HEK293 (cell line): ENCODE data around the gene SFT2D1.

Experiments
- AEBP2 ChIP-seq: fragments of 450-650 bp; formaldehyde crosslinking; IDR thresholded peaks from 2 replicates; pipeline ENCODE4 v1.5.1; 2016; ENCODE audit warnings: missing biosample characterization, missing genetic modification characterization, borderline replicate concordance
- BCL11B ChIP-seq: fragments of 450-650 bp; formaldehyde crosslinking; IDR thresholded peaks from 2 replicates; pipeline ENCODE4 v1.5.1; 2016; ENCODE audit warnings: low read depth, missing biosample characterization, missing genetic modification characterization
- ELK4 ChIP-seq: IDR thresholded peaks from 2 replicates; pipeline ENCODE4 v1.6.1; 2011; ENCODE audit warnings: mild to moderate bottlenecking, low read depth, low read length, borderline replicate concordance
- GLI4 ChIP-seq: fragments of 450-650 bp; formaldehyde crosslinking; IDR thresholded peaks from 2 replicates; pipeline ENCODE4 v1.5.1; 2016; ENCODE audit warnings: missing biosample characterization, missing genetic modification characterization
- GLIS1 ChIP-seq: fragments of 450-650 bp; formaldehyde crosslinking; IDR thresholded peaks from 2 replicates; pipeline ENCODE4 v1.5.1; 2016; ENCODE audit warnings: missing biosample characterization, missing genetic modification characterization
- GLIS2 ChIP-seq: fragments of 450-650 bp; formaldehyde crosslinking; IDR thresholded peaks from 2 replicates; pipeline ENCODE4 v1.5.1; 2016; ENCODE audit warnings: missing biosample characterization, missing genetic modification characterization
- HOXA7 ChIP-seq: sonication (generic); formaldehyde crosslinking; IDR thresholded peaks from 2 replicates; pipeline ENCODE4 v1.8.1; 2022; ENCODE audit warnings: missing genetic modification reagents, borderline replicate concordance
- KLF17 ChIP-seq: fragments of 450-650 bp; formaldehyde crosslinking; IDR thresholded peaks from 2 replicates; pipeline ENCODE4 v1.5.1; 2016; ENCODE audit warnings: missing biosample characterization, missing genetic modification characterization
- OSR2 ChIP-seq: fragments of 450-650 bp; formaldehyde crosslinking; IDR thresholded peaks from 2 replicates; pipeline ENCODE4 v1.5.1; 2016; ENCODE audit warnings: missing biosample characterization, missing genetic modification characterization
- SCRT2 ChIP-seq: fragments of 450-650 bp; formaldehyde crosslinking; IDR thresholded peaks from 2 replicates; pipeline ENCODE4 v1.5.1; 2016; ENCODE audit warnings: missing biosample characterization, missing genetic modification characterization
- SETDB1 ChIP-seq: IDR thresholded peaks from one replicate; pipeline ENCODE4 v1.6.1; 2017; ENCODE audit warnings: mild to moderate bottlenecking, low read length, moderate library complexity, mixed read lengths; ENCODE audit not compliant: insufficient read length
- TRIM28 ChIP-seq: IDR thresholded peaks from 2 replicates; pipeline ENCODE4 v1.6.1; 2011; ENCODE audit warnings: low read length, control low read depth, borderline replicate concordance
- YY1 ChIP-seq: fragments of 450-650 bp; formaldehyde crosslinking; IDR thresholded peaks from 2 replicates; pipeline ENCODE4 v1.5.1; 2018; ENCODE audit warnings: missing biosample characterization, missing genetic modification characterization
- YY2 ChIP-seq: fragments of 450-650 bp; formaldehyde crosslinking; IDR thresholded peaks from 2 replicates; pipeline ENCODE4 v1.5.1; 2016; ENCODE audit warnings: missing biosample characterization, missing genetic modification characterization
- ZBTB7A ChIP-seq: fragments of 450-650 bp; formaldehyde crosslinking; IDR thresholded peaks from 2 replicates; pipeline ENCODE4 v1.5.1; 2016; ENCODE audit warnings: low read depth, missing biosample characterization, missing genetic modification characterization
- ZNF132 ChIP-seq: fragments of 450-650 bp; formaldehyde crosslinking; IDR thresholded peaks from 2 replicates; pipeline ENCODE4 v1.5.1; 2017; ENCODE audit warnings: missing biosample characterization, missing genetic modification characterization, borderline replicate concordance
- ZNF148 ChIP-seq: fragments of 450-650 bp; formaldehyde crosslinking; IDR thresholded peaks from 2 replicates; pipeline ENCODE4 v1.5.0; 2017; ENCODE audit warnings: missing biosample characterization, missing genetic modification characterization, borderline replicate concordance
- ZNF202 ChIP-seq: fragments of 450-650 bp; formaldehyde crosslinking; IDR thresholded peaks from 2 replicates; pipeline ENCODE4 v1.5.1; 2016; ENCODE audit warnings: missing biosample characterization, missing genetic modification characterization, borderline replicate concordance
- ZNF214 ChIP-seq: fragments of 450-650 bp; formaldehyde crosslinking; IDR thresholded peaks from 2 replicates; pipeline ENCODE4 v1.5.1; 2017; ENCODE audit warnings: missing biosample characterization, mild to moderate bottlenecking, missing genetic modification characterization, borderline replicate concordance
- ZNF221 ChIP-seq: fragments of 450-650 bp; formaldehyde crosslinking; IDR thresholded peaks from 2 replicates; pipeline ENCODE4 v1.5.1; 2017; ENCODE audit warnings: missing biosample characterization, missing genetic modification characterization, borderline replicate concordance
- ZNF239 ChIP-seq: fragments of 450-650 bp; formaldehyde crosslinking; IDR thresholded peaks from 2 replicates; pipeline ENCODE4 v1.5.1; 2016; ENCODE audit warnings: missing biosample characterization, missing genetic modification characterization
- ZNF274 ChIP-seq, 2 experiments: fragments of 200-500 bp in 1 of 2; fragments of 450-650 bp in 1 of 2; sonication (Bioruptor generic) in 1 of 2; formaldehyde crosslinking in 1 of 2; IDR thresholded peaks; 2 replicates each; pipeline versions ENCODE4 v1.5.1 to v1.6.1; 2014 to 2016; ENCODE audit warnings: borderline replicate concordance in 1 of 2, inconsistent platforms in 1 of 2, low read length in 1 of 2, missing biosample characterization in 1 of 2, missing genetic modification characterization in 1 of 2
- ZNF311 ChIP-seq: fragments of 450-650 bp; formaldehyde crosslinking; IDR thresholded peaks from 2 replicates; pipeline ENCODE4 v1.5.1; 2017; ENCODE audit warnings: missing biosample characterization, missing genetic modification characterization, borderline replicate concordance
- ZNF341 ChIP-seq: fragments of 450-650 bp; formaldehyde crosslinking; IDR thresholded peaks from 2 replicates; pipeline ENCODE4; 2016; ENCODE audit warnings: low read depth, missing biosample characterization, missing genetic modification characterization
- ZNF433 ChIP-seq: fragments of 450-650 bp; formaldehyde crosslinking; IDR thresholded peaks from 2 replicates; pipeline ENCODE4 v1.5.1; 2016; ENCODE audit warnings: missing biosample characterization, missing genetic modification characterization, low read depth
- ZNF521 ChIP-seq: fragments of 450-650 bp; formaldehyde crosslinking; IDR thresholded peaks from 2 replicates; pipeline ENCODE4 v1.5.1; 2017; ENCODE audit warnings: missing biosample characterization, mild to moderate bottlenecking, missing genetic modification characterization
- ZNF529 ChIP-seq: fragments of 450-650 bp; formaldehyde crosslinking; IDR thresholded peaks from 2 replicates; pipeline ENCODE4 v1.5.1; 2017; ENCODE audit warnings: missing genetic modification characterization, missing biosample characterization; ENCODE audit not compliant: insufficient replicate concordance
- ZNF561 ChIP-seq: fragments of 450-650 bp; IDR thresholded peaks from 2 replicates; pipeline ENCODE4 v1.5.1; 2018; ENCODE audit warnings: missing biosample characterization, missing genetic modification characterization, borderline replicate concordance
- ZNF596 ChIP-seq: fragments of 450-650 bp; IDR thresholded peaks from 2 replicates; pipeline ENCODE4 v1.5.0; 2018; ENCODE audit warnings: missing biosample characterization, mild to moderate bottlenecking, missing genetic modification characterization, moderate library complexity
- ZNF621 ChIP-seq: fragments of 450-650 bp; formaldehyde crosslinking; IDR thresholded peaks from 2 replicates; pipeline ENCODE4 v1.5.1; 2017; ENCODE audit warnings: missing biosample characterization, missing genetic modification characterization
- ZNF670 ChIP-seq: fragments of 450-650 bp; formaldehyde crosslinking; IDR thresholded peaks from 2 replicates; pipeline ENCODE4 v1.5.1; 2016; ENCODE audit warnings: missing biosample characterization, missing genetic modification characterization, low read depth
- ZNF76 ChIP-seq: fragments of 450-650 bp; formaldehyde crosslinking; IDR thresholded peaks from 2 replicates; pipeline ENCODE4; 2016; ENCODE audit warnings: low read depth, missing biosample characterization, missing genetic modification characterization, borderline replicate concordance
- ZSCAN23 ChIP-seq: fragments of 450-650 bp; formaldehyde crosslinking; IDR thresholded peaks from 2 replicates; pipeline ENCODE4 v1.5.1; 2016; ENCODE audit warnings: missing biosample characterization, missing genetic modification characterization
- ZSCAN5A ChIP-seq: fragments of 450-650 bp; formaldehyde crosslinking; IDR thresholded peaks from 2 replicates; pipeline ENCODE4 v1.5.1; 2016; ENCODE audit warnings: missing biosample characterization, missing genetic modification characterization

SFT2D1 gene

GRCh38 chr6:166382500-166382932 is 40.2 kb upstream of the SFT2D1 start (continued):
- TF ChIP-seq TRIM28 = no peak
- TF ChIP-seq ZNF621 (tag by site-specific recombination) = no peak
- TF ChIP-seq GLIS1 (tag by site-specific recombination) = peak; percentile 49
- no peak for TF ChIP-seq HOXA7 (CRISPR knock-in tag)
- TF ChIP-seq ZSCAN23 (tag by site-specific recombination) = no peak
- TF ChIP-seq ZNF274 (IDR thresholded peaks at IDR 0.05; ENCODE audit: low read length) = no peak
- no peak for TF ChIP-seq ZNF274 (tag by site-specific recombination; IDR thresholded peaks at IDR 0.05; ENCODE audit: borderline replicate concordance)
- TF ChIP-seq SCRT2 = no peak
- TF ChIP-seq OSR2 (tag by site-specific recombination) = no peak
- peak; percentile 52 for TF ChIP-seq YY1 (tag by site-specific recombination)
- peak; percentile 19; the same call in 1 of the 2 replicates for TF ChIP-seq ZNF561 (tag by site-specific recombination)
- no peak for TF ChIP-seq GLI4
- TF ChIP-seq ZNF132 (tag by site-specific recombination) = no peak
- TF ChIP-seq ZNF529 = no peak
- no peak for TF ChIP-seq ZNF221 (tag by site-specific recombination)
- no peak for TF ChIP-seq ZNF311 (tag by site-specific recombination)
- peak; percentile 42; the same call in 1 of the 2 replicates for TF ChIP-seq ZBTB7A (tag by site-specific recombination)
- TF ChIP-seq ZNF214 = no peak
- no peak for TF ChIP-seq ZNF202 (tag by site-specific recombination)
- no peak for TF ChIP-seq ZNF148 (tag by site-specific recombination)
- TF ChIP-seq ZNF341 (tag by site-specific recombination) = peak; percentile 58
- peak; percentile 48; the same call in 1 of the 2 replicates for TF ChIP-seq YY2 (tag by site-specific recombination)
- 0 out of 2 replicates have a peak, but pooled peaks have one; percentile 20 for TF ChIP-seq ZSCAN5A (tag by site-specific recombination)
- TF ChIP-seq AEBP2 = no peak
- TF ChIP-seq ELK4 = no peak
- TF ChIP-seq SETDB1 = no peak
- TF ChIP-seq BCL11B (tag by site-specific recombination) = no peak
- peak; percentile 86 for TF ChIP-seq GLIS2 (tag by site-specific recombination)
- no peak for TF ChIP-seq ZNF433
- TF ChIP-seq ZNF596 (tag by site-specific recombination) = peak; percentile 49; the same call in 1 of the 2 replicates
- TF ChIP-seq ZNF239 = no peak
- TF ChIP-seq ZNF76 (tag by site-specific recombination) = peak; percentile 35; the same call in 1 of the 2 replicates
- TF ChIP-seq ZNF521 (tag by site-specific recombination) = no peak
- peak; percentile 81 for TF ChIP-seq KLF17 (tag by site-specific recombination)
- no peak for TF ChIP-seq ZNF670 (tag by site-specific recombination)
